Epithelial cell of esophagus (primary cell): Measurements from ENCODE around the gene S1PR3.

Source experiments
- DNase-seq: peaks from one replicate; pipeline ENCODE4 v3.0.0; 2010; ENCODE audit warnings: low read depth
- H3K4me3 ChIP-seq: 2 replicates; pipeline ENCODE4 v1.5.1; 2011; ENCODE audit warnings: mild to moderate bottlenecking, low read length, control low read depth
- CTCF ChIP-seq: IDR thresholded peaks from 2 replicates; pipeline ENCODE4 v1.5.1; 2011; ENCODE audit warnings: low read depth, mild to moderate bottlenecking, low read length, control low read depth, inconsistent platforms; ENCODE audit not compliant: insufficient read depth; ENCODE audit errors: missing control alignments

Gene S1PR3

GRCh38 chr9:89022001-89022759 lies 30.9 kb downstream of the S1PR3 start:
- H3K4me3 ChIP-seq, result no peak overlapping the region
- no peak for TF ChIP-seq CTCF
- DNase-seq, result peak; percentile 53

GRCh38 chr9:89022902-89023301 lies 31.6 kb downstream of the S1PR3 start:
- TF ChIP-seq CTCF, result no peak
- H3K4me3 ChIP-seq, result no peak overlapping the region
- DNase-seq, result no peak

- no peak for TF ChIP-seq CTCF
- DNase-seq, result no peak
- no peak overlapping the region for H3K4me3 ChIP-seq
Measured at GRCh38 chr9:89023740-89024139, 32.5 kb downstream of the S1PR3 start.

- TF ChIP-seq CTCF, result no peak
- no peak for DNase-seq
- H3K4me3 ChIP-seq, result no peak overlapping the region
Measured at GRCh38 chr9:89024727-89025126, 33.5 kb downstream of the S1PR3 start.

GRCh38 chr9:89025553-89025952 lies 34.3 kb downstream of the S1PR3 start:
- no peak overlapping the region for H3K4me3 ChIP-seq
- TF ChIP-seq CTCF, result no peak
- DNase-seq, result no peak

GRCh38 chr9:89026876-89027275 lies 35.6 kb downstream of the S1PR3 start:
- TF ChIP-seq CTCF, result no peak
- no peak for DNase-seq
- H3K4me3 ChIP-seq, result no peak overlapping the region

GRCh38 chr9:89029788-89030187 lies 38.5 kb downstream of the S1PR3 start:
- no peak overlapping the region for H3K4me3 ChIP-seq
- no peak for DNase-seq
- TF ChIP-seq CTCF, result no peak
